Bronchial epithelial cell (primary cell): Measurements from ENCODE around the gene LRIG1. TPM values are rescaled to one million over a fixed set of nuclear protein-coding genes. Genes with fewer than 3 reads are reported as not detected.

Experiments
- DNase-seq: peaks from one replicate; pipeline ENCODE4 v3.0.0-alpha.2; 2010; ENCODE audit warnings: low read depth
- FAIRE-seq: peaks from 2 replicates; lab custom pipeline; 2011; peaks lifted over from hg19 to GRCh38; lab: Jason Lieb, UNC
- H3K27me3 ChIP-seq: 2 replicates; pipeline ENCODE4 v1.5.1; 2011; ENCODE audit warnings: low read length; ENCODE audit not compliant: control insufficient read depth, insufficient read depth
- H3K36me3 ChIP-seq: 2 replicates; pipeline ENCODE4 v1.5.1; 2011; ENCODE audit warnings: low read length; ENCODE audit not compliant: control insufficient read depth, insufficient read depth
- H3K4me3 ChIP-seq: 2 replicates; pipeline ENCODE4 v1.5.1; 2011; ENCODE audit warnings: mild to moderate bottlenecking, low read depth, low read length, control low read depth
- total RNA-seq: library from RNA; depleted of rRNA; stranded (reverse); fragments of >200 nt; gene quantifications from 2 replicates; pipeline ENCODE4 v1.2.1, GENCODE V29; 2014
- TF ChIP-seq, protein P1 (sequence below): IDR thresholded peaks from 2 replicates; pipeline ENCODE4 v1.5.1; 2011; ENCODE audit warnings: mild to moderate bottlenecking, moderate library complexity, low read length, control low read depth, inconsistent platforms; ENCODE audit not compliant: insufficient read depth, severe bottlenecking

Gene LRIG1, protein sequence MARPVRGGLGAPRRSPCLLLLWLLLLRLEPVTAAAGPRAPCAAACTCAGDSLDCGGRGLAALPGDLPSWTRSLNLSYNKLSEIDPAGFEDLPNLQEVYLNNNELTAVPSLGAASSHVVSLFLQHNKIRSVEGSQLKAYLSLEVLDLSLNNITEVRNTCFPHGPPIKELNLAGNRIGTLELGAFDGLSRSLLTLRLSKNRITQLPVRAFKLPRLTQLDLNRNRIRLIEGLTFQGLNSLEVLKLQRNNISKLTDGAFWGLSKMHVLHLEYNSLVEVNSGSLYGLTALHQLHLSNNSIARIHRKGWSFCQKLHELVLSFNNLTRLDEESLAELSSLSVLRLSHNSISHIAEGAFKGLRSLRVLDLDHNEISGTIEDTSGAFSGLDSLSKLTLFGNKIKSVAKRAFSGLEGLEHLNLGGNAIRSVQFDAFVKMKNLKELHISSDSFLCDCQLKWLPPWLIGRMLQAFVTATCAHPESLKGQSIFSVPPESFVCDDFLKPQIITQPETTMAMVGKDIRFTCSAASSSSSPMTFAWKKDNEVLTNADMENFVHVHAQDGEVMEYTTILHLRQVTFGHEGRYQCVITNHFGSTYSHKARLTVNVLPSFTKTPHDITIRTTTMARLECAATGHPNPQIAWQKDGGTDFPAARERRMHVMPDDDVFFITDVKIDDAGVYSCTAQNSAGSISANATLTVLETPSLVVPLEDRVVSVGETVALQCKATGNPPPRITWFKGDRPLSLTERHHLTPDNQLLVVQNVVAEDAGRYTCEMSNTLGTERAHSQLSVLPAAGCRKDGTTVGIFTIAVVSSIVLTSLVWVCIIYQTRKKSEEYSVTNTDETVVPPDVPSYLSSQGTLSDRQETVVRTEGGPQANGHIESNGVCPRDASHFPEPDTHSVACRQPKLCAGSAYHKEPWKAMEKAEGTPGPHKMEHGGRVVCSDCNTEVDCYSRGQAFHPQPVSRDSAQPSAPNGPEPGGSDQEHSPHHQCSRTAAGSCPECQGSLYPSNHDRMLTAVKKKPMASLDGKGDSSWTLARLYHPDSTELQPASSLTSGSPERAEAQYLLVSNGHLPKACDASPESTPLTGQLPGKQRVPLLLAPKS
- total RNA-seq, result 11.6 and 30.9 TPM in 2 replicates

DNA sequence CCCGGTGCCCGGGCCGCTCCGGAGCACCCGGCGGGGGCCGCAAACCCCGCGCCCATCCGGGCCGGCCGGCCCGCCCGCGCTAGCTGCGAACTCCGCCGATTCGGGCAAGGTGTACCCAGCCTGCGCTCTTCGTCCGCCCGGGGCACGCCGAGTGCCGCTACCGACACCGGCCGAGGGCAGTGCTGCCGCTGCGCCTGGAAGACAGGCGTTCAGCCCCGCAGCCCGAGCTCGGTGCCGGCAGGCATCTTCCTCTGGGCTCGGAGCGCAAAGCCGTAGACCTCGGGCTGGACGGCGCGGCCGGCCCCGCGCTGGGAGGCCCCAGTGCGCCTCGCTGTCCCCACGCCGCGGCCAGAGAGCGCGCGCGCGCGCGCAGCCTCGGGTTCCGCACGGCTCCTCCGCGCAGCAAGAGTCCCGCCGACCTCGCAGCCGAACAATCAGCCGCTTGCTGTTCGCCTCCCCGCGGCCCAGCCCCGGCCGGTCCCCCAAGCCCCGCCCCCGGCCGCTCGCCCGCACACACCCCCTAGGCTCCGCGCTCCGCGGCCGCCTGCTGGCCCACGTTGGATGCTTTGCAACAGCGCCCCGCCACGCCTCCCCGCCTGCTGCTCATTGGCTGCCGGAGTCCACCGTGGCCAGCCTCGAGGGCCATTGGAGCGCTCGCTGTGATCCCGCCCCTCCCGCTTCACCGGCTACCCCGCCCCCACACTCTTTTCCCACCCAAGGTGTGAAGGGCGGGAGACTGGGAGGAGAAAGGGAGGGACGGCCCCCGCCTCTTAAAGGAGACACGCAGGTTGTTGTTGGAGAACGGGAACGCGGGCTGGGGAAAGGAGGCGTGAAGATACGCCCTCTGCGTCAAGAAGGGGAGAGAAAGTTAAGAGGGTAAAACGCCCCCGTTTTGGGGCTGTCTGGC is at the start of gene LRIG1:
LRIG1 (minus strand) TSS at position 447 of the 907 bp plus-strand sequence. CDS start 615 bp downstream, outside the sequence.
- TF ChIP-seq, protein P1, sequence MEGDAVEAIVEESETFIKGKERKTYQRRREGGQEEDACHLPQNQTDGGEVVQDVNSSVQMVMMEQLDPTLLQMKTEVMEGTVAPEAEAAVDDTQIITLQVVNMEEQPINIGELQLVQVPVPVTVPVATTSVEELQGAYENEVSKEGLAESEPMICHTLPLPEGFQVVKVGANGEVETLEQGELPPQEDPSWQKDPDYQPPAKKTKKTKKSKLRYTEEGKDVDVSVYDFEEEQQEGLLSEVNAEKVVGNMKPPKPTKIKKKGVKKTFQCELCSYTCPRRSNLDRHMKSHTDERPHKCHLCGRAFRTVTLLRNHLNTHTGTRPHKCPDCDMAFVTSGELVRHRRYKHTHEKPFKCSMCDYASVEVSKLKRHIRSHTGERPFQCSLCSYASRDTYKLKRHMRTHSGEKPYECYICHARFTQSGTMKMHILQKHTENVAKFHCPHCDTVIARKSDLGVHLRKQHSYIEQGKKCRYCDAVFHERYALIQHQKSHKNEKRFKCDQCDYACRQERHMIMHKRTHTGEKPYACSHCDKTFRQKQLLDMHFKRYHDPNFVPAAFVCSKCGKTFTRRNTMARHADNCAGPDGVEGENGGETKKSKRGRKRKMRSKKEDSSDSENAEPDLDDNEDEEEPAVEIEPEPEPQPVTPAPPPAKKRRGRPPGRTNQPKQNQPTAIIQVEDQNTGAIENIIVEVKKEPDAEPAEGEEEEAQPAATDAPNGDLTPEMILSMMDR, result peak; percentile 5
- no peaks in the 10 kb centered on the region for H3K27me3 ChIP-seq
- DNase-seq (peak; percentile 91), FAIRE-seq (no peak)
- peak within 1 kb of the TSS; percentile 64 for H3K4me3 ChIP-seq
- no peaks in the 10 kb centered on the region for H3K36me3 ChIP-seq

DNA sequence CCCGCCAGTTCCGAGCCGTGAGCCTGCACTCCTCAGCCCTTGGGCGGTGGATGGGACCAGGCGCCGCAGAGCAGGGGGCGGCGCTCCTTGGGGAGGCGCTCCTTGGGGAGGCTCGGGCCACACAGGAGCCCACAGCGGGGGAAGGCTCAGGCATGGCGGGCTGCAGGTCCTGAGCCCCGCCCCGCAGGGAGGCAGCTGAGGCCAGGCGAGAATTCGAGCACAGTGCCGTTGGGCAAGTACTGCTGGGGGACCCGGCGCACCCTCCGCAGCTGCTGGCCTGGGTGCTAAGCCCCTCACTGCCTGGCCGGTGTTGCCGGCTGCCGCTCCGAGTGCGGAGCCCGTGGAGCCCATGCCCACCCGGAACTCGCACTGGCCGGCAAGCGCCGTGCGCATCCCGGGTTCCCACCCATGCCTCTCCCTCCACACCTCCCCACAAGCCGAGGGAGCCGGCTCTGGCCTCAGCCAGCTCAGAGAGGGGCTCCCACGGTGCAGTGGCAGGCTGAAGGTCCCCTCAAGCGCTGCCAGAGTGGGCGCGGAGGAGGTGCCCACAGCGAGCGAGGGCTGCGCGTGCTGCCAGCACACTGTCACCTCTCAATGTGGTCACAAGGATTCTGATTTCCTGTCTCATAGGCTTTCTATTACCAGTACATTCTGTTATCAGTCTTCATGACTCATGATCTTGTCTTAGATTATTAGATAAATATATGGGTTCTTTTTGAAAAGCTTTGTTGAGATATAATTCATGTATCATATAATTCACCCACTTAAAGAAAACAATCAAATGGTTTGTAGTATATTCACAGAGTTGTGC is 44.0 kb upstream of the LRIG1 start:
- FAIRE-seq (no peak), DNase-seq (no peak)
- TF ChIP-seq, protein P1, result no peak
- Histone ChIP-seq H3K4me3 (no peak overlapping the region), H3K27me3 (no peaks in the 10 kb centered on the region), H3K36me3 (no peaks in the 10 kb centered on the region)

DNA sequence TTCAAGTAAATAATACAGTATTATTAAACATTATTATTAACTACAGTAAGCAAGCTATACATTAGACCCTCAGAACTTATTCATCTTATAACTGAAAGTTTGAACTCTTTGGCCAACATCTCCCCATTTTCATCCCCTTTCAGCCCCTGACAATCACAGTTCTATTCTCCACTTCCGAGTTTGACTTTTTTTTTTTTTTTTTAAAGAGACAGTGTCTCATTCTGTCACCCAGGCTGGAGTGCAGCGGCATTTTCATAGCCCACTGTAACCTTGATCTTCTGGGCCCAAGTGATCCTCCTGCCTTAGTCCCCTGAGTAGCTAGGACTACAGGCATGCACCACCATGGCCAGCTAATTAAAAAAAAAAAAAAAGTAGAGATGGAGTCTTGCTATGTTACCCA is 41.3 kb upstream of the LRIG1 start:
- H3K36me3 ChIP-seq, result no peaks in the 10 kb centered on the region
- no peaks in the 10 kb centered on the region for H3K27me3 ChIP-seq
- no peak for FAIRE-seq
- DNase-seq, result no peak
- H3K4me3 ChIP-seq, result no peak overlapping the region
- TF ChIP-seq, protein P1, result no peak

DNA sequence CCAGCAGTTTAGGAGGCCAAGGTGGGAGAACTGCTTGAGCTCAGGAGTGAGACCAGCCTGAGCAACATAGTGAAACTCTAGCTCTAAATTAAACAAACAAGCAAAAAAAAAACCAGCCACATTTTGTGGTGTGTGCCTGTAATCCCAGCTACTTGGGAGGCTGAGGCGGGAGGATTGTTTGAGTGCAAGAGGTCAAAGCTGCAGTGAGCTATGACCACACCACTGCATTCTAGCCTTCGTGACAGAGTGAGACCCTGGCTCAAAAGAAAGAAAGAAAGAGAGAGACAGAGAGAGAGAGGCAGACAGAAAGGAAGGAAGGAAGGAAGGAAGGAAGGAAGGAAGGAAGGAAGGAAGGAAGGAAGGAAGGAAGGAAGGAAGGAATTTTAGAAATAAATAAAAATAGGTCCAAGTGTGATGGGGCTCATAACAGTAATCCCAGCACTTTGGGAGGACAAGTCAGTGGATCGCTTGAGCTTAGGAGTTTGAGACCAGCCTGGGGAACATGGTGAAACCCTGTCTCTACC is 38.7 kb upstream of the LRIG1 start:
- no peaks in the 10 kb centered on the region for H3K27me3 ChIP-seq
- no peak overlapping the region for H3K4me3 ChIP-seq
- DNase-seq, result no peak
- H3K36me3 ChIP-seq, result no peaks in the 10 kb centered on the region
- TF ChIP-seq, protein P1, result no peak
- no peak for FAIRE-seq
